ENCODE measurements around the gene RPL37A. TPM values are rescaled to one million over a fixed set of nuclear protein-coding genes. Genes with fewer than 3 reads are reported as not detected.

The RPL37A gene
- total and polyA plus RNA-seq, 2 of the 4 experiments (the other 2 are of a cell fraction), result 341 to 1,572 TPM

- 0 out of 2 replicates have a peak overlapping the region, but pooled peaks have one; percentile 10 for H2BK20ac ChIP-seq (ENCODE audit: low read depth, low read length)
- H4K20me1 ChIP-seq (ENCODE audit: insufficient read depth, low read length), result peaks cover 33% of the 10 kb centered on the region
- H2BK5ac ChIP-seq (ENCODE audit: low read depth, low read length, poor library complexity, severe bottlenecking), result peak overlapping the region; percentile 83
- H3K9me3 ChIP-seq (ENCODE audit: control insufficient read depth, insufficient read depth, low read length), result no peaks in the 10 kb centered on the region
- H3K9me1 ChIP-seq (ENCODE audit: insufficient read depth, low read length), result peaks cover 21% of the 10 kb centered on the region
- peak overlapping the region; percentile 87 for H3K14ac ChIP-seq (replicated peaks; ENCODE audit: low read depth, low read length)
- BruUV-seq (replicated peaks), result no TSS peak
- intact Hi-C loops (cut with micrococcal nuclease) (loop anchor here (2.0 kb wide), 3 partner anchors 125 to 387 kb away; partner anchors contain the start of gene MARCHF4), dilution Hi-C loops (cut with HindIII; ENCODE audit: low sequenced_read_pairs, unreplicated experiment) (no loop called here), in situ Hi-C loops (cut with MboI; ENCODE audit: low sequenced_read_pairs) (no loop called here)
- H3K18ac ChIP-seq (ENCODE audit: low read depth, low read length), result peak overlapping the region; percentile 68
- H3K79me1 ChIP-seq (ENCODE audit: low read depth in 1 of 2, low read length in 2 of 2), result peaks cover 28 to 67% of the 10 kb centered on the region in 2 experiments
- peaks cover 23% of the 10 kb centered on the region for H3K36me3 ChIP-seq (ENCODE audit: control insufficient read depth, insufficient read depth, low read length)
- H3K27ac ChIP-seq (ENCODE audit: insufficient read depth, low read length), result peak overlapping the region; percentile 71
- ATAC-seq (ENCODE audit: low read depth) (no peak), DNase-seq (no peak)
- peak overlapping the region; percentile 82 for H3K23ac ChIP-seq (ENCODE audit: low read depth, low read length)
- peak overlapping the region; percentile 84 for H4K91ac ChIP-seq (ENCODE audit: insufficient read depth, low read depth, low read length)
- H2BK15ac ChIP-seq (ENCODE audit: low read depth, low read length), result peak overlapping the region; percentile 17; the same call in 2 of the 3 replicates
- peak overlapping the region; percentile 88; the same call in 1 of the 2 replicates for H3K56ac ChIP-seq (ENCODE audit: extremely low read depth, insufficient read depth, low read length)
- peak overlapping the region; percentile 79 for H2AK9ac ChIP-seq (replicated peaks; ENCODE audit: low read depth, low read length, poor library complexity)
- no CpG with 5 or more reads among the region's 6 CpGs for WGBS, 2 experiments (ENCODE audit: extremely low coverage in 2 of 2, insufficient read length in 1 of 2)
- H3K4me3 ChIP-seq (ENCODE audit: insufficient read depth, low read depth, low read length), result peak overlapping the region; percentile 92
- peak overlapping the region; percentile 80 for H2AK5ac ChIP-seq (ENCODE audit: low read depth, low read length)
- peak overlapping the region; percentile 91 for H3K4ac ChIP-seq (ENCODE audit: low read depth, low read length)
- ChIA-PET POLR2A (ENCODE audit: unreplicated experiment) (interaction anchor here (0.6 kb wide), 2 partner anchors 176 to 1042 kb away, joined by 3 read pairs; no protein-coding TSS in a partner anchor), CTCF (interaction anchor here (0.6 kb wide), 1 partner anchor 803 kb away, joined by 3 read pairs; no protein-coding TSS in a partner anchor)
- peak overlapping the region; percentile 70 for H2BK120ac ChIP-seq (ENCODE audit: low read depth, low read length)
- H2AFZ ChIP-seq (replicated peaks; ENCODE audit: low read length, poor library complexity), result peak overlapping the region; percentile 87
- H3K4me2 ChIP-seq (ENCODE audit: low read depth, low read length), result peak overlapping the region; percentile 77
- peaks cover 18% of the 10 kb centered on the region for H3K4me1 ChIP-seq (ENCODE audit: control insufficient read depth, insufficient read depth, low read length)
- peak overlapping the region; percentile 89 for H4K5ac ChIP-seq (ENCODE audit: low read depth, low read length)
- H3K9ac ChIP-seq (ENCODE audit: low read depth, low read length), result peak overlapping the region; percentile 85
- peak overlapping the region; percentile 74 to 93 for H4K8ac ChIP-seq (ENCODE audit: low read depth in 2 of 2, low read length in 2 of 2)
- no peaks in the 10 kb centered on the region for H3K27me3 ChIP-seq (ENCODE audit: control insufficient read depth, insufficient read depth, low read length)
- TF ChIP-seq, protein P1, sequence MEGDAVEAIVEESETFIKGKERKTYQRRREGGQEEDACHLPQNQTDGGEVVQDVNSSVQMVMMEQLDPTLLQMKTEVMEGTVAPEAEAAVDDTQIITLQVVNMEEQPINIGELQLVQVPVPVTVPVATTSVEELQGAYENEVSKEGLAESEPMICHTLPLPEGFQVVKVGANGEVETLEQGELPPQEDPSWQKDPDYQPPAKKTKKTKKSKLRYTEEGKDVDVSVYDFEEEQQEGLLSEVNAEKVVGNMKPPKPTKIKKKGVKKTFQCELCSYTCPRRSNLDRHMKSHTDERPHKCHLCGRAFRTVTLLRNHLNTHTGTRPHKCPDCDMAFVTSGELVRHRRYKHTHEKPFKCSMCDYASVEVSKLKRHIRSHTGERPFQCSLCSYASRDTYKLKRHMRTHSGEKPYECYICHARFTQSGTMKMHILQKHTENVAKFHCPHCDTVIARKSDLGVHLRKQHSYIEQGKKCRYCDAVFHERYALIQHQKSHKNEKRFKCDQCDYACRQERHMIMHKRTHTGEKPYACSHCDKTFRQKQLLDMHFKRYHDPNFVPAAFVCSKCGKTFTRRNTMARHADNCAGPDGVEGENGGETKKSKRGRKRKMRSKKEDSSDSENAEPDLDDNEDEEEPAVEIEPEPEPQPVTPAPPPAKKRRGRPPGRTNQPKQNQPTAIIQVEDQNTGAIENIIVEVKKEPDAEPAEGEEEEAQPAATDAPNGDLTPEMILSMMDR (conservative IDR thresholded peaks at IDR 0.05; ENCODE audit: low read depth, low read length), result no peak
- TF ChIP-seq CEBPB (IDR thresholded peaks at IDR 0.05; ENCODE audit: low read depth, low read length) (no peak), CHD1 (IDR thresholded peaks at IDR 0.05; ENCODE audit: low read depth, low read length) (no peak), MAFK (IDR thresholded peaks at IDR 0.05; ENCODE audit: low read depth, low read length) (no peak), RAD21 (IDR thresholded peaks at IDR 0.05; ENCODE audit: low read length) (no peak), BHLHE40 (IDR thresholded peaks at IDR 0.05; ENCODE audit: low read depth, low read length) (no peak), RFX5 (IDR thresholded peaks at IDR 0.05; ENCODE audit: low read depth, low read length) (no peak), SMC3 (IDR thresholded peaks at IDR 0.05; ENCODE audit: low read depth, low read length) (no peak), NFE2L2 (IDR thresholded peaks at IDR 0.05; ENCODE audit: low read depth, low read length) (no peak), ELK1 (IDR thresholded peaks at IDR 0.05; ENCODE audit: borderline replicate concordance, low read depth, low read length) (no peak), MAZ (IDR thresholded peaks at IDR 0.05; ENCODE audit: borderline replicate concordance, low read depth, low read length) (no peak), RCOR1 (IDR thresholded peaks at IDR 0.05; ENCODE audit: insufficient replicate concordance, low read length) (no peak), FOS (IDR thresholded peaks at IDR 0.05; ENCODE audit: low read depth, low read length) (no peak)
- TF ChIP-seq, protein P2, sequence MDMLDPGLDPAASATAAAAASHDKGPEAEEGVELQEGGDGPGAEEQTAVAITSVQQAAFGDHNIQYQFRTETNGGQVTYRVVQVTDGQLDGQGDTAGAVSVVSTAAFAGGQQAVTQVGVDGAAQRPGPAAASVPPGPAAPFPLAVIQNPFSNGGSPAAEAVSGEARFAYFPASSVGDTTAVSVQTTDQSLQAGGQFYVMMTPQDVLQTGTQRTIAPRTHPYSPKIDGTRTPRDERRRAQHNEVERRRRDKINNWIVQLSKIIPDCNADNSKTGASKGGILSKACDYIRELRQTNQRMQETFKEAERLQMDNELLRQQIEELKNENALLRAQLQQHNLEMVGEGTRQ (IDR thresholded peaks at IDR 0.05; ENCODE audit: low read depth, low read length), result no peak
These were observed 1.1 kb upstream of the RPL37A start for GRCh38 chr2:216497382-216498069.

All from IMR-90 (cell line).